IMR-90 (cell line): ENCODE measurements around the gene ACSM3.

Experiments
- BHLHE40 ChIP-seq: fragments of 150-350 bp; IDR thresholded peaks from 2 replicates; pipeline ENCODE4 v1.6.1; 2016; ENCODE audit warnings: mild to moderate bottlenecking, low read depth, low read length
- CEBPB ChIP-seq: IDR thresholded peaks from 2 replicates; pipeline ENCODE4 v1.6.1; 2012; ENCODE audit warnings: low read depth, low read length, improper control_type of control experiment
- CHD1 ChIP-seq: IDR thresholded peaks from 2 replicates; pipeline ENCODE4 v1.6.1; 2012; ENCODE audit warnings: low read depth, low read length, improper control_type of control experiment
- CTCF ChIP-seq: conservative IDR thresholded peaks from 2 replicates; pipeline ENCODE4 v1.5.1; 2012; ENCODE audit warnings: mild to moderate bottlenecking, low read depth, low read length, improper control_type of control experiment
- MAFK ChIP-seq: IDR thresholded peaks from 2 replicates; pipeline ENCODE4 v1.6.1; 2012; ENCODE audit warnings: low read depth, low read length, improper control_type of control experiment
- MAZ ChIP-seq: IDR thresholded peaks from 2 replicates; pipeline ENCODE4 v1.6.1; 2012; ENCODE audit warnings: low read depth, mild to moderate bottlenecking, low read length, improper control_type of control experiment, moderate library complexity, borderline replicate concordance
- MXI1 ChIP-seq: IDR thresholded peaks from 2 replicates; pipeline ENCODE4 v1.6.1; 2012; ENCODE audit warnings: low read depth, mild to moderate bottlenecking, low read length, moderate library complexity, borderline replicate concordance
- POLR2A ChIP-seq: IDR thresholded peaks from 2 replicates; pipeline ENCODE4 v1.6.1; 2012; ENCODE audit warnings: mild to moderate bottlenecking, low read depth, low read length
- RAD21 ChIP-seq: IDR thresholded peaks from 2 replicates; pipeline ENCODE4 v1.6.1; 2012; ENCODE audit warnings: low read length, improper control_type of control experiment
- RCOR1 ChIP-seq: IDR thresholded peaks from 2 replicates; pipeline ENCODE4 v1.6.1; 2012; ENCODE audit warnings: mild to moderate bottlenecking, low read length, improper control_type of control experiment; ENCODE audit not compliant: insufficient replicate concordance
- RFX5 ChIP-seq: IDR thresholded peaks from 2 replicates; pipeline ENCODE4 v1.8.0; 2012; ENCODE audit warnings: low read depth, mild to moderate bottlenecking, low read length, moderate library complexity
- SMC3 ChIP-seq: fragments of 150-350 bp; IDR thresholded peaks from 2 replicates; pipeline ENCODE4 v1.6.1; 2016; ENCODE audit warnings: low read depth, mild to moderate bottlenecking, antibody characterized with exemption, low read length, moderate library complexity
- USF2 ChIP-seq: fragments of 150-350 bp; IDR thresholded peaks from 2 replicates; pipeline ENCODE4 v1.6.1; 2017; ENCODE audit warnings: mild to moderate bottlenecking, antibody characterized with exemption, low read length, low read depth

GRCh38 chr16:20765732-20766131, 1.9 kb downstream of the ACSM3 start:
- TF ChIP-seq CTCF = no peak
- no peak for TF ChIP-seq RCOR1
- TF ChIP-seq SMC3 = no peak
- no peak for TF ChIP-seq POLR2A
- TF ChIP-seq MXI1 = no peak
- TF ChIP-seq CEBPB = no peak
- TF ChIP-seq CHD1 = no peak
- TF ChIP-seq USF2 = no peak
- no peak for TF ChIP-seq RAD21
- TF ChIP-seq MAFK = no peak
- no peak for TF ChIP-seq RFX5
- no peak for TF ChIP-seq MAZ
- TF ChIP-seq BHLHE40 = no peak
